ENCODE data around the gene GALNT2.

GALNT2 gene

DNA sequence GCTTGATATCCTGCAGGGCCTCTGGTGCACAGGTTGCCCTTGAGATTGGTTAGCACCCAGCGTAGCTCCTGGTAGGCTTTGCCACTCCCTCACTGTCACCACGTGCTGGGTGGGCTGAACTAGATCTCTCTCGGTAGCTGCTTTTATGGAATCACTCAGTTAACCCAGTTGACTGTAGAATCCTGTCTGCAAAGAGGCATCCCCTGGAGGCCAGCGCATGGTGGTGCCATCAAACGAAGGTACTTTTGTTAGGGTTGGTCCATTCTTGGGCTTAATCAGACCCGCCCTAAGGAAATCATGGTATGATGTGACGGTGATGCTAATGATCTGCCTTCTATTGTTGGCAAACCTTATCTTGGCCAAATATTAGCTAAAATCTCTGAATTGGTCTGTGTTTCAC lies 153.4 kb downstream of the GALNT2 start:
- DNase-seq = no peak

DNA sequence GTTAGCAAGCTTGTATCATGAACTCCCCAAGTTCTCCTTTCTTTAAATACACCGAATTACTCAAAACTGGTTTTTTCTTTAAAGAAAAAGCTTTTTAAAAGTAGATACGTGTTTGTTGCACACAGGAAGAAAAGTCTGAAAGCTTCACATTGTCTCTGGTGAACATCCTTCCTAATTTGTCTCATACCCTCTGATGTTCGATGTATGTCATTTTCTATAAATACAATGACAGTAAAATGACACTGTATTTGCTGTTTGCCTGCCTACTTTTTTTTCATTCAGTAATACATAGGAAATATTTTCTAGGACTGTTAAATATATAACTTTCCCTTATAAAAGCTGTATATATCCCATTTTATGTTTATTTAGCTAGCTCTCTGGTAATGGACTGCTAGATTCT lies 153.9 kb downstream of the GALNT2 start:
- no peak for DNase-seq

GRCh38 chr1:230222678-230223077 lies 155.6 kb downstream of the GALNT2 start:
- DNase-seq = no peak

- DNase-seq = no peak
Measured at GRCh38 chr1:230224101-230224960, 157.3 kb downstream of the GALNT2 start.

DNA sequence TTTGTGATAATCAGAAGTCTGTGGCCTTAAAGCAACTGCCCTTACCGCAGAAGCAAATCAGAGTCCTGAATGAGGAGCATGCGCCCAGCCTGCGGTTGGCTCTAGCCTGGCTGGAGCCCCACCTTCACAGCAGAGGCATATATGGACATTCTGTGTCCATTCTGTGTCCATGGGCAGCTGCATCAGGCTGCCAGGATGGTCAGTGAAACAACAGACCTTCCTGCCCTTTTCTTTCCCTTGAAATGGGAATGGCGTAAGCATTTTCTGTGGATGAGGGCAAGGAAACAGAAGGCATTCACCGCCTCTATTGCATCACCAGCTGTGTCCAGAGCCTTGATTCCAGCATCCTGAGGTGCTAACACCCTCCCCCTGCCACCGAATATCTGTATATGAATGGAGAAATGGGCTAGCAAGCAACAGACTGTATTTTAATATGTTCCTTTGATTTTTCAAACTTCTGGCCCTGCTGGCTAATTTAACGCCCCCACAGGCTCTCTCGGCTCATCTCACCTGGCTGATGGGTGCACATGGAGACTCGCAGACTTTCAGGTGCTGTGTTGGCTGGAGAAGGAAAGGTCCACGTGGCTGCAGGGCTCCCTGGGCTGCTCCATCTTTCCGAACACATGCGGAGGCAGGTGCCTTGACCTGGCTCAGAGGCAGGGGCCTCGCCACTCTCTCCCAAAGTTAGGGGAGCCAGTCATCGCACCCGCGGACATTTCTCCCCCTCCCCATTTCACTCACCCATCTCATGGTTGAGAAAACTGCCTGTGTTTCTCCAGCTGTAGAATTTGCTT lies 159.2 kb downstream of the GALNT2 start:
- DNase-seq = no peak

- no peak for DNase-seq
Measured at GRCh38 chr1:230226814-230227213, 159.8 kb downstream of the GALNT2 start.

- DNase-seq = no peak
Measured at GRCh38 chr1:230228236-230228897, 161.3 kb downstream of the GALNT2 start.

DNA sequence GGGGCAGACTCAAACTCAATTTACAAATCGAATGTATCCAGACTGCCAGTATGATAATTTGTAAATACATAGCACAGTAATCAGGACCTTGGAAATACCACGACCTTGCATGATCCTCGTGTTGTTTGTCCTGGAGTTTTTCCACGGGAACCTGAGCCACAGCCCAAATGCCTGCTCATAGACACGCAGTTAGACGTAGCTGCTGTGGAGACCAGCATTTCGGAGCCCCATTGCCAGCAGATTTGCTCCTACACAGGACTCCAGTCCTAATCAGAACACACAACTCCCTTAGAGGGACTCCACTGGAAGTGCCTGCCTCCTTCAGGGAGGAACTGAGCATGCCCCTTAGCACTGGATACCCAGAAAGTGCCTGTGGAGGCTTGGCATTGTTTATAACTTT lies 163.2 kb downstream of the GALNT2 start:
- DNase-seq = no peak

DNA sequence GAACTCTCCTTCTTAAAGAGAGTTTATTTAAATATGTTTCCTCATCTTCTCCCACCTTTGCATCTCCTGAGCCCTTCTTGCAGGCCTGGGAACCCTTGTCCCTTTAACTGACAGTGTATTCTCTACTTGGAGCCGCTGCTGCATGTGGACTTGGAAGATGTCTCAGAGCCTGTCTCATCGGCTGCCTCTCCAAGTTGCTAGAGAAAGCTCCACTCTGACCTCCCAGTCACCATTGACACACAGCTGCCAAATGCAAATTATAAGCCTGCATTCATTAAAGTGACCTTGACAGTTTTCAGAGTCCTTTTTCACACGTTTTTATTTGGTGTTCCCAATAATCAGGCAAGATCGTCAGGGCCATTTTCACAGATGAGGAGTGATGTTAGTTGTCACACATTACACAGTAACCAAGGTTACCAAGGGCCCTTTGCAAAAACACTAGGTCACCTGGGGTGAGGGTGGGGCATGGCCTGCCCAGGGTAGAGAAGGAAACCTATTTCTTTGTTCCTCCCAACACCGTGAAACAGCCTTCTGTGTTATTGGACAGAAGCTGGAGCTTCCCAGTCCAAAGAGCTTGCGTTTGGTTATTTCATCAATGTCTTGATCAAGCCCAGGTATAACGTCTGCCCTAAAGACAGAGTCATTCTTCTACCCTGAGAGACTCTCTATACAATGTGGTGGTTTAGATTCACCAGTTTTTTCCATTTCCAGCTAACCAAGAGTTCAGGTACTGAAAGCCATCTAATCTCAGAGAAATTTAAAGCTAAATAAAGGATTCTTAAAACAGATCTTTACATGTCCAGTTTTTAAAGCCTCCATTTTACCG lies 164.1 kb downstream of the GALNT2 start:
- DNase-seq = no peak

DNA sequence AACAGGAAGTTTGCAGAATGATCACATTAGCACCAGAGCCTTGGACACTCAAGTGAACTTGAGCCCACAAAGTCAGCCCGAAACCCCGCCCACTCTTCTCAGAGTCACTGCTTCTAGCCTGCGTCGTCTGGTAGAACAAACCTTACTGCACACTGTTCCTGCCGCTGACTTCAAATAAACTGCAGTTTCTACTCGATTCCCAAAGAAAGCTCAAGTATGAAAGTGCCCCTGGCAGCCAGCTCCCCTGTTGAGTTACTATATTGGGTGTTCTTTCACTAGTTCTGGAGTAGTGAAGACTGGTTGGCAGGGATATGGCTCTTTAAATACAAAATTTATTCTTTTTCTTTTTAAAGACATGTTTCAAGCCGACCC lies 164.7 kb downstream of the GALNT2 start:
- DNase-seq = no peak

- no peak for DNase-seq
Measured at GRCh38 chr1:230232371-230232771, 165.3 kb downstream of the GALNT2 start.

- DNase-seq = no peak
Measured at GRCh38 chr1:230233786-230234185, 166.7 kb downstream of the GALNT2 start.

- no peak for DNase-seq
Measured at GRCh38 chr1:230235876-230236275, 168.8 kb downstream of the GALNT2 start.

DNA sequence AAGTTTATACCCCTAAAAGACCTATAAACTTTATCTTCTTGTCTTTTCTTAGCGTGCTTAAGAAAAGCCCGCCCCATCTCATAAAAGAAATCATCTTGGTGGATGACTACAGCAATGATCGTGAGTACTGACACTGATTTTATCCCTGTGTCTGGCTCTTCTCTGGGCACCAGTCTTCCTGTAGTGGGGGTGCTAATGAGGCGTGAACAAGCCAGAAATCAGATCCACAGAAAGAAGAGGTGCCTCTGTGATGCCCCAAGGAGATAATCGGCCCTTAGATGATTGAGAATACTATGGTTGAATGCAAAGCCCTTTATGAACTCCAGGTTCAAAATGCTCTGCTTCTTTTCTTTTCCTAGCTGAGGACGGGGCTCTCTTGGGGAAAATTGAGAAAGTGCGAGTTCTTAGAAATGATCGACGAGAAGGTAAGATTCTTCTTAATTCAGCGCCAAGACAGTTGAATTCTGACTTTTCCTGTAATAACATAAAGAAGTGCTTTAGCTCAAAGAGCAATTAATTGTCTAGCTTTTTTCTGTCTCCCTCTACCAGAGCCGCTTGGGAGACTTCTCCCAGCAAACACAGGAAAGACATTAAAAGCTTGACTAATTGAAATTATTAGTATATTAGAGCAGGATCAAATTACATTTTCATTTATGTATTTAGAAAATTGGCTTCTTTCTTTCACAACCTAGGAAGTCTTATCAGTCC lies 169.4 kb downstream of the GALNT2 start:
- DNase-seq = no peak

- DNase-seq = no peak
Measured at GRCh38 chr1:230237009-230237370, 170.0 kb downstream of the GALNT2 start.

DNA sequence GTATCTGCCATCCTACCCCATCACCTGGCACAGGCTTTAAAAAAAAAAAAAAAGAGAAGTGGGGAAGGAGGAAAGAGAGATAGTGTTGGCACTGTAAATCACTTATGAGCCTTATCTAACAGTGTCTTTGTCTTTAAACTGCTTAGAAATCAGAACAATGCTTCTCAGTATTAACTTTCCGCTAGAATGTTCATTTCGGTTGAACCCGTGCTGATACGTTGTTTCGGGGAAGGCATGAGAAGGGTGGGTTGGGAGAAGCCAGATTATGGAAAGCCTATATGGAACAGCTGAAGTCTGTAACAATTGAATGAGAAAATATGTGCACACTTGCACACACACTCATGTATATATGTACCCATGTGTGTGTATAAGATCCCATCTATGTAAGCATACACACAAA lies 170.8 kb downstream of the GALNT2 start:
- DNase-seq = no peak

DNA sequence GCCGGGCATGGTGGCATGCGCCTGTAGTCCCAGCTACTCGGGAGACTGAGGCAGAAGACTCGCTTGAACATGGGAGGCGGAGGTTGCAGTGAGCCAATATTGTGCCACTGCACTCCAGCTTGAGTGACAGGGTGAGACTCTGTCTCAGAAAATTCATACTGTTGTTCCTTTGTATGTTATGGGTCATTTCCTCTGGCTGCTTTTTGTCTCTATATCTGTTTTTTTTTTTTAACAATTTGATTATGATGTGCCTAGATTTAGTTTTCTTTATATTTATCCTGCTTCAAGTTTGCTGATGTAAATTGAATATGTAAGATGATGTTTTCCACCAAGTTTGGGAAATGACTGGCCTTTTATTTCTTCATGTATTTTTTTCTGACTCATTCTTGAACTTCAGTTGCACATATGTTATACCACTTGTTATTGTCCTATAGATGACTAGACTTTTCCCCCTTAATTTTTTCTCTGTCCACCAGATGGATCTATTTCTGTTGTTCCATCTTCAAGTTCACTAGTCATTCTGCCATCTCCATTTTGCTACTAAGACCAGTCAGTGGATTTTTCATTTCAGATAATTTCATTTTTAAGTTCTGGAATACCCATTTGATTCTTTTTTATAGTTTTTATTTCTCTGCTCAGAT lies 173.5 kb downstream of the GALNT2 start:
- DNase-seq = no peak

- DNase-seq = no peak
Measured at GRCh38 chr1:230242326-230242725, 175.3 kb downstream of the GALNT2 start.

DNA sequence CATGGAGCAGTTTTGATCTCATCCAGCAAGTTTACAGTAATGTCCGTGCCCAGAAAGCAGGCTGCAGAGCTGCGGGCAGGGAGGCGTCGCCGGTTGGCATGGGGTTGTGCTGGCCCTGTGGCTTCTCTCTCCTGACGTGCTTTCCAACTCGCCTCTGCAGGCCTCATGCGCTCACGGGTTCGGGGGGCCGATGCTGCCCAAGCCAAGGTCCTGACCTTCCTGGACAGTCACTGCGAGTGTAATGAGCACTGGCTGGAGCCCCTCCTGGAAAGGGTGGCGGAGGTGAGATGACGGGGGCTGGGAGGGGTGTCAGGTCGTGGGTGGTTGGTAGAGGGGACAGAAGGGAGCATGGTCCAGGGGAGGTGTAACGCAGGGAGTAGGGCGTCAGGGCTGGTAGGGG lies 176.1 kb downstream of the GALNT2 start:
- DNase-seq = no peak

- DNase-seq = no peak
Measured at GRCh38 chr1:230243583-230244353, 176.7 kb downstream of the GALNT2 start.

DNA sequence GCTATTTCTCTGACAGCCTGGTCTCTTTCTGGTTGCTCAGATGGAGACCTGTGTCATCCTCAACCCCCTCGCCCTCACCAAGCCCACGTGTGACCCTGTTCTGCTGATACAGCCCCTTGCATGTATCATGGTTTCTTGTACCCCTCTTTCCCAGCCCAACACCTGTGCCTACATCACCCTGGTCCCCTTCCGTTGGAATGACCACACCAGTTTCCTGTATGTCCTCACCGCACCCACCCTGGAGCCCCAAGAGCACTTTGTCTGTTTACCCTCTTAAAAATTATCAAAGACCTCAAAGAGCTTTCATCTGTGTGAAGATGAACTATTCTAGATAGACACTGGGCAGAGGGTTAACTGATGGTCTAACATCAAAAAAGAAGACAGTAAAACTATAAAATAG lies 179.5 kb downstream of the GALNT2 start:
- no peak for DNase-seq
